A549 (cell line): ENCODE data around the gene MPPE1. TPM values are rescaled to one million over a fixed set of nuclear protein-coding genes. Genes with fewer than 3 reads are reported as not detected.
A peak's percentile ranks its signal among the peaks of the same experiment; 100 is the strongest.

Experiments
- ATAC-seq, 2 experiments: fragments of 200-7000 bp in 1 of 2; fragments of >200 bp in 1 of 2; cut with Nextera tagmentation in 1 of 2; cut with Tn5 transposase in 1 of 2; 3 replicates each; pipeline versions ENCODE4 v1.8.0 to v1.9.1; 2018 to 2020; ENCODE audit warnings: mild to moderate bottlenecking in 1 of 2, moderate library complexity in 1 of 2
- CTCF ChIA-PET: fragments of 300-600 bp; sonication (Branson Sonifier 250); formaldehyde crosslinking; extraction: SDS; loops from one replicate; lab custom pipeline; 2021; ENCODE audit warnings: antibody characterized with exemption, inconsistent platforms; lab: Yijun Ruan, JAX
- POLR2A ChIA-PET: fragments of 350-600 bp; formaldehyde crosslinking; extraction: SDS; loops from one replicate; lab custom pipeline; 2021; ENCODE audit warnings: antibody characterized with exemption, inconsistent platforms; lab: Yijun Ruan, JAX
- DNase-seq, 2 experiments: peaks; one replicate each; pipeline versions ENCODE4 v3.0.0 to v3.0.0-alpha.2; 2011 to 2016; ENCODE audit warnings: low read depth in 1 of 2, low spot score in 1 of 2
- FAIRE-seq: peaks from 2 replicates; lab custom pipeline; 2011; peaks lifted over from hg19 to GRCh38; lab: Jason Lieb, UNC
- H3K27ac ChIP-seq, 2 experiments: fragments of >200 bp; sonication (Bioruptor Twin); formaldehyde crosslinking; 3 replicates each; pipeline ENCODE4 v1.5.1; 2016 to 2017
- H3K4me1 ChIP-seq: fragments of >200 bp; sonication (Bioruptor Twin); formaldehyde crosslinking; 3 replicates; pipeline ENCODE4 v1.6.1; 2016
- H3K4me2 ChIP-seq: fragments of >200 bp; sonication (Bioruptor Twin); formaldehyde crosslinking; 3 replicates; pipeline ENCODE4 v1.6.1; 2016
- H3K4me3 ChIP-seq: fragments of >200 bp; sonication (Bioruptor Twin); formaldehyde crosslinking; 3 replicates; pipeline ENCODE4 v1.5.1; 2016
- H3K9me3 ChIP-seq: fragments of >200 bp; sonication (Bioruptor Twin); formaldehyde crosslinking; 3 replicates; pipeline ENCODE4 v1.6.1; 2016
- ATOH8 ChIP-seq: fragments of 250-450 bp; sonication (Bioruptor Pico); IDR thresholded peaks from 2 replicates; pipeline ENCODE4 v1.5.0; 2020; ENCODE audit warnings: low read depth, mild to moderate bottlenecking, moderate library complexity
- BHLHE40 ChIP-seq: IDR thresholded peaks from 2 replicates; pipeline ENCODE4 v1.6.1; 2012; ENCODE audit warnings: low read depth, low read length, inconsistent platforms
- CHD2 ChIP-seq: fragments of 150-350 bp; IDR thresholded peaks from 2 replicates; pipeline ENCODE4 v1.6.1; 2014; ENCODE audit warnings: low read length; ENCODE audit not compliant: partially characterized antibody
- CHD4 ChIP-seq: fragments of 200-600 bp; sonication (generic); IDR thresholded peaks from 2 replicates; pipeline ENCODE4 v1.6.1; 2016; ENCODE audit warnings: antibody characterized with exemption, mild to moderate bottlenecking, borderline replicate concordance
- CTCF ChIP-seq: fragments of >200 bp; sonication (Bioruptor Twin); formaldehyde crosslinking; IDR thresholded peaks from 3 replicates; pipeline ENCODE4 v1.5.1; 2016
- EP300 ChIP-seq, 2 experiments: fragments of >200 bp; sonication (Bioruptor Twin); formaldehyde crosslinking; IDR thresholded peaks; 2 replicates in 1 of 2; 3 replicates in 1 of 2; pipeline ENCODE4 v1.6.1; 2016 to 2017
- FOSB ChIP-seq: fragments of 250-450 bp; sonication (Bioruptor Pico); IDR thresholded peaks from 2 replicates; pipeline ENCODE4 v1.5.0; 2020; ENCODE audit warnings: mild to moderate bottlenecking, moderate library complexity
- GATA3 ChIP-seq: IDR thresholded peaks from 2 replicates; pipeline ENCODE4 v1.6.1; 2012; ENCODE audit warnings: borderline replicate concordance
- HMGXB4 ChIP-seq: fragments of 250-450 bp; sonication (Bioruptor Pico); IDR thresholded peaks from 2 replicates; pipeline ENCODE4 v1.5.0; 2021; ENCODE audit warnings: mild to moderate bottlenecking, moderate library complexity, borderline replicate concordance
- HOXB13 ChIP-seq: fragments of 250-450 bp; sonication (Bioruptor Pico); IDR thresholded peaks from 2 replicates; pipeline ENCODE4 v1.5.0; 2020; ENCODE audit warnings: low read depth, mild to moderate bottlenecking, moderate library complexity
- JUNB ChIP-seq: fragments of >200 bp; sonication (Bioruptor Twin); formaldehyde crosslinking; IDR thresholded peaks from 2 replicates; pipeline ENCODE4 v1.6.1; 2016
- KDM5A ChIP-seq: fragments of 200-600 bp; sonication (generic); IDR thresholded peaks from 2 replicates; pipeline ENCODE4 v1.6.1; 2016; ENCODE audit warnings: antibody characterized with exemption, mild to moderate bottlenecking
- MAFK ChIP-seq: fragments of 450-650 bp; IDR thresholded peaks from 2 replicates; pipeline ENCODE4 v1.6.1; 2014; ENCODE audit not compliant: partially characterized antibody
- MAZ ChIP-seq: fragments of 150-350 bp; IDR thresholded peaks from 2 replicates; pipeline ENCODE4 v1.6.1; 2014; ENCODE audit warnings: antibody characterized with exemption, low read depth, low read length, borderline replicate concordance
- MYC ChIP-seq: IDR thresholded peaks from 2 replicates; pipeline ENCODE4 v1.6.1; 2012; ENCODE audit warnings: mild to moderate bottlenecking, inconsistent platforms, low read length, improper control_type of control experiment, borderline replicate concordance
- PBX3 ChIP-seq: IDR thresholded peaks from 2 replicates; pipeline ENCODE4 v1.6.1; 2012
- PHF8 ChIP-seq: fragments of 200-600 bp; sonication (generic); IDR thresholded peaks from 2 replicates; pipeline ENCODE4 v1.6.1; 2016; ENCODE audit warnings: low read depth, mild to moderate bottlenecking, antibody characterized with exemption, moderate library complexity, borderline replicate concordance
- RAD21 ChIP-seq, 2 experiments: fragments of >200 bp in 1 of 2; sonication (Bioruptor Twin) in 1 of 2; formaldehyde crosslinking in 1 of 2; IDR thresholded peaks in 1 of 2; conservative IDR thresholded peaks in 1 of 2; 2 replicates in 1 of 2; 3 replicates in 1 of 2; pipeline ENCODE4 v1.6.1; 2012 to 2018; ENCODE audit warnings: inconsistent platforms in 1 of 2
- RNF2 ChIP-seq: fragments of 200-600 bp; sonication (generic); IDR thresholded peaks from 2 replicates; pipeline ENCODE4 v1.6.1; 2016; ENCODE audit warnings: low read depth, mild to moderate bottlenecking, antibody characterized with exemption, moderate library complexity, borderline replicate concordance
- TP53 ChIP-seq: fragments of 250-450 bp; sonication (Bioruptor Pico); IDR thresholded peaks from 2 replicates; pipeline ENCODE4 v1.5.0; 2021; ENCODE audit warnings: mild to moderate bottlenecking, moderate library complexity
- USF2 ChIP-seq: fragments of 450-650 bp; IDR thresholded peaks from 2 replicates; pipeline ENCODE4 v1.6.1; 2014; ENCODE audit warnings: antibody characterized with exemption
- WGBS: methylation state at CpG from one replicate; pipeline ENCODE4 v1.1.6; 2017; ENCODE audit errors: missing lambda C conversion rate; 5-methylcytosine and 5-hydroxymethylcytosine counted together
- polyA plus RNA-seq, 4 experiments: library from polyadenylated mRNA; depleted of rRNA in 3 of 4; stranded (reverse); fragments of >200 nt; fragmentation: RNase III in 1 of 4; extraction: RNeasy Plus Mini Kit Qiagen cat#74134 plus additional on column Dnase treatment in 1 of 4; gene quantifications; 2 replicates in 3 of 4; 3 replicates in 1 of 4; pipeline ENCODE4 v1.2.3, GENCODE V29; 2011 to 2017

The MPPE1 gene
- polyA plus RNA-seq, 2 of the 4 experiments (the other 2 are of a cell fraction), result 20.4 to 26.4 TPM

- TF ChIP-seq RAD21 (conservative IDR thresholded peaks at IDR 0.05 in 1 of 2, IDR thresholded peaks at IDR 0.05 in 1 of 2) (no peak), MAZ (no peak), MYC (no peak)
- TF ChIP-seq, all 56 proteins: peak for 0
Observed at GRCh38 chr18:11862468-11863137, 45.5 kb downstream of the MPPE1 start (continued).

- no peaks in the 10 kb centered on the region for H3K9me3 ChIP-seq
- no peak for ATAC-seq
Observed at GRCh38 chr18:11861583-11862288, 46.4 kb downstream of the MPPE1 start.

More at GRCh38 chr18:11861583-11862288, 46.4 kb downstream of the MPPE1 start:
- peaks cover 27% of the 10 kb centered on the region for H3K4me1 ChIP-seq
- no peak for FAIRE-seq
- DNase-seq, result no peak
- TF ChIP-seq HOXB13 (CRISPR knock-in tag) (no peak), EP300 (IDR thresholded peaks at IDR 0.05) (no peak), JUNB (no peak), FOSB (CRISPR knock-in tag) (no peak), CTCF (no peak), GATA3 (no peak), HMGXB4 (CRISPR knock-in tag) (no peak), PBX3 (no peak), USF2 (no peak), KDM5A (no peak), BHLHE40 (no peak), MAFK (no peak), RNF2 (no peak), TP53 (CRISPR knock-in tag) (no peak), CHD2 (no peak), PHF8 (no peak), ATOH8 (CRISPR knock-in tag) (no peak), CHD4 (no peak)
- peak overlapping the region; percentile 98 to 99 for H3K27ac ChIP-seq
- no peak overlapping the region for H3K4me3 ChIP-seq
- ChIA-PET CTCF (interaction anchor here (0.7 to 2.5 kb wide), 3 partner anchors 77 to 133 kb away, joined by 3 to 10 read pairs (median 3); no protein-coding TSS in a partner anchor), POLR2A (no interaction called here)
- H3K4me2 ChIP-seq, result no peak overlapping the region
- 89% methylated on average over 18 of the region's 20 CpGs for WGBS
